Activated CD4-positive, alpha-beta T cell treated with anti-CD3 and anti-CD28 coated beads, Interleukin-2, amount 50 U/mL, for 48 hours (primary cell): ENCODE measurements around the gene LAMA2.

Experiments
- DNase-seq, 2 experiments: peaks; one replicate each; pipeline ENCODE4 v3.0.0-alpha.2; 2020

LAMA2 gene

GRCh38 chr6:129501740-129502660, 619.1 kb downstream of the LAMA2 start:
- no peak for DNase-seq

- DNase-seq, result no peak
These were observed 621.5 kb downstream of the LAMA2 start for GRCh38 chr6:129504456-129504855.

GRCh38 chr6:129507059-129507807, 624.3 kb downstream of the LAMA2 start:
- no peak for DNase-seq

- DNase-seq, result no peak
These were observed 624.9 kb downstream of the LAMA2 start for GRCh38 chr6:129507846-129508245.

- DNase-seq, result no peak
These were observed 625.7 kb downstream of the LAMA2 start for GRCh38 chr6:129508477-129509145.

GRCh38 chr6:129510950-129511349, 628.0 kb downstream of the LAMA2 start:
- DNase-seq, result no peak

- no peak for DNase-seq
These were observed 630.5 kb downstream of the LAMA2 start for GRCh38 chr6:129513471-129513870.

- DNase-seq, result no peak
These were observed 632.1 kb downstream of the LAMA2 start for GRCh38 chr6:129515004-129515403.

GRCh38 chr6:129516005-129516404, 633.1 kb downstream of the LAMA2 start:
- no peak for DNase-seq

GRCh38 chr6:129516787-129517186, 633.8 kb downstream of the LAMA2 start:
- DNase-seq, result no peak

- DNase-seq, result no peak
These were observed 634.4 kb downstream of the LAMA2 start for GRCh38 chr6:129517288-129517687.

GRCh38 chr6:129519750-129520149, 636.8 kb downstream of the LAMA2 start:
- no peak for DNase-seq

GRCh38 chr6:129521946-129522345, 639.0 kb downstream of the LAMA2 start:
- DNase-seq, result no peak

GRCh38 chr6:129523816-129524215, 640.9 kb downstream of the LAMA2 start:
- DNase-seq, result no peak

GRCh38 chr6:129525055-129525454, 642.1 kb downstream of the LAMA2 start:
- no peak for DNase-seq

- DNase-seq, result no peak
These were observed 652.0 kb downstream of the LAMA2 start for GRCh38 chr6:129534926-129535325.

GRCh38 chr6:129536271-129536670, 653.3 kb downstream of the LAMA2 start:
- no peak for DNase-seq

GRCh38 chr6:129539032-129539431, 656.1 kb downstream of the LAMA2 start:
- no peak for DNase-seq

GRCh38 chr6:129542705-129543104, 659.8 kb downstream of the LAMA2 start:
- DNase-seq, result no peak

GRCh38 chr6:129543981-129544380, 661.0 kb downstream of the LAMA2 start:
- DNase-seq, result no peak

GRCh38 chr6:129544892-129545612, 662.1 kb downstream of the LAMA2 start:
- DNase-seq, result no peak

- no peak for DNase-seq
These were observed 663.8 kb downstream of the LAMA2 start for GRCh38 chr6:129546702-129547101.

- DNase-seq, result no peak
These were observed 668.5 kb downstream of the LAMA2 start for GRCh38 chr6:129551486-129551885.
